ENCODE results near the gene GRHL3. TPM values are rescaled to one million over a fixed set of nuclear protein-coding genes. Genes with fewer than 3 reads are reported as not detected.

GRHL3 gene
- total RNA-seq, 1 experiment from 2014 or later: 2.5 TPM

DNA sequence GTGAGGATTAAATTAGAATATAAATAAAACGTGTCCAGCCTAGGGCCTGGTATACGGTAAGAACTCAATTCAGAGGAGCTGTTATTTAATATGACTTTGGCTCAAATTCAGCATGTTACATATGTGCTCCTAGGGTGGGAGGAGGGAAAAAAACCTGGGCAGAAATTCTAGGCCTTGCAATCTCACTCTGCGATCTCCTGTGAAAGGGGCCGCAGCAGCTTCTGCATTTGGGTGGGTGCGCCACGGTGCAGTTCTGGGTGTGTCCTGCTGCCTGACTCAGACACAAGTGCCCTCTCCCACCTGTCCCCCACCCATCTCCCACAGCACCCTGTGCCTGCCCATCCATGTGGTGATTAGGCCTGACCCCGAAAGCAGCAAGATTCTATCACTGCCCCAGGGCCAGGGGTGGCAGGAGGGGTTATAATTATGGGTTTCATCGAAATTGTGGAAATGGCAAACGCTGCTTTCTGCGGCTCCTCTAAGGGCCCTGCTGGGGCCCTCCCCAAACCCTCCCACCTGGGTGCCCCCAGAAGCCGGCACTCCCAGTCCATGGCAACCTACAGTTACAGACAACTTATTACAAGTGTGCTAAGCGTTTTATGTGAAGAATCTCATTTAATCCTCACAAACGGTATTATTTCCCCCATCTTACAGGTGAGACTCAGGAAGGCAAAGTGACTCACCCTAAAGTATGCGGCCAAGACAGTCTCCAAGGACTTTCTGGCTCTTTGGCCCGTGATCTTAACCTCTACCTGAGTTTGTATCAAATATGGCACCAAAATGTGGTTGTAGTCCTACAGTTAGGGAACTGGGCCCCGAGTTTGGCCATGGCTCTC lies 25.5 kb upstream of the GRHL3 start:
- Mint-ChIP-seq H3K4me1 (peaks cover 36% of the 10 kb centered on the region), H3K9me3 (no peaks in the 10 kb centered on the region), H3K36me3 (no peaks in the 10 kb centered on the region), H3K27me3 (ENCODE audit: low read depth) (peaks cover 12% of the 10 kb centered on the region), H3K4me3 (no peak overlapping the region), H3K27ac (no peak overlapping the region)
- no peak for TF ChIP-seq MYBL2 (CRISPR knock-in tag; IDR thresholded peaks at IDR 0.05)
- TF ChIP-seq NR1H2 (CRISPR knock-in tag; IDR thresholded peaks at IDR 0.05): no peak
- TF ChIP-seq, protein P1, sequence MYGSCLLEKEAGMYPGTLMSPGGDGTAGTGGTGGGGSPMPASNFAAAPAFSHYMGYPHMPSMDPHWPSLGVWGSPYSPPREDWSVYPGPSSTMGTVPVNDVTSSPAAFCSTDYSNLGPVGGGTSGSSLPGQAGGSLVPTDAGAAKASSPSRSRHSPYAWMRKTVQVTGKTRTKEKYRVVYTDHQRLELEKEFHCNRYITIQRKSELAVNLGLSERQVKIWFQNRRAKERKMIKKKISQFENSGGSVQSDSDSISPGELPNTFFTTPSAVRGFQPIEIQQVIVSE (CRISPR knock-in tag; IDR thresholded peaks at IDR 0.05; ENCODE audit: borderline replicate concordance): no peak
- TF ChIP-seq SMAD3 (CRISPR knock-in tag; IDR thresholded peaks at IDR 0.05; ENCODE audit: borderline replicate concordance): no peak
- TF ChIP-seq ZNF317 (CRISPR knock-in tag; IDR thresholded peaks at IDR 0.05; ENCODE audit: borderline replicate concordance, low read depth): no peak
- no peak for TF ChIP-seq CBFB (CRISPR knock-in tag; IDR thresholded peaks at IDR 0.05; ENCODE audit: low read depth)
- no peak for TF ChIP-seq TCF7 (CRISPR knock-in tag; IDR thresholded peaks at IDR 0.05; ENCODE audit: low read depth)
- TF ChIP-seq, protein P2, sequence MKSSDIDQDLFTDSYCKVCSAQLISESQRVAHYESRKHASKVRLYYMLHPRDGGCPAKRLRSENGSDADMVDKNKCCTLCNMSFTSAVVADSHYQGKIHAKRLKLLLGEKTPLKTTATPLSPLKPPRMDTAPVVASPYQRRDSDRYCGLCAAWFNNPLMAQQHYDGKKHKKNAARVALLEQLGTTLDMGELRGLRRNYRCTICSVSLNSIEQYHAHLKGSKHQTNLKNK (CRISPR knock-in tag; IDR thresholded peaks at IDR 0.05): no peak
- TF ChIP-seq NFATC4 (CRISPR knock-in tag; IDR thresholded peaks at IDR 0.05): no peak
- TF ChIP-seq, protein P3, sequence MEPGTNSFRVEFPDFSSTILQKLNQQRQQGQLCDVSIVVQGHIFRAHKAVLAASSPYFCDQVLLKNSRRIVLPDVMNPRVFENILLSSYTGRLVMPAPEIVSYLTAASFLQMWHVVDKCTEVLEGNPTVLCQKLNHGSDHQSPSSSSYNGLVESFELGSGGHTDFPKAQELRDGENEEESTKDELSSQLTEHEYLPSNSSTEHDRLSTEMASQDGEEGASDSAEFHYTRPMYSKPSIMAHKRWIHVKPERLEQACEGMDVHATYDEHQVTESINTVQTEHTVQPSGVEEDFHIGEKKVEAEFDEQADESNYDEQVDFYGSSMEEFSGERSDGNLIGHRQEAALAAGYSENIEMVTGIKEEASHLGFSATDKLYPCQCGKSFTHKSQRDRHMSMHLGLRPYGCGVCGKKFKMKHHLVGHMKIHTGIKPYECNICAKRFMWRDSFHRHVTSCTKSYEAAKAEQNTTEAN (CRISPR knock-in tag; IDR thresholded peaks at IDR 0.05): no peak
- TF ChIP-seq PRDM15 (CRISPR knock-in tag; IDR thresholded peaks at IDR 0.05): no peak
- TF ChIP-seq MLX (CRISPR knock-in tag; IDR thresholded peaks at IDR 0.05): no peak
- TF ChIP-seq ZBTB21 (CRISPR knock-in tag; IDR thresholded peaks at IDR 0.05; ENCODE audit: borderline replicate concordance): no peak
- TF ChIP-seq ZNF671 (CRISPR knock-in tag; IDR thresholded peaks at IDR 0.05): no peak
- ChIA-PET POLR2A (no interaction called here), CTCF (interaction anchor here (1.1 to 2.0 kb wide), 2 partner anchors 15 to 95 kb away, joined by 6 to 8 read pairs; no protein-coding TSS in a partner anchor)
- no peak for DNase-seq (ENCODE audit: low spot score)
- no peak for ATAC-seq

GRCh38 chr1:24294228-24294672 lies 24.9 kb upstream of the GRHL3 start:
- ChIA-PET CTCF (interaction anchor here (0.9 to 2.0 kb wide), 4 partner anchors 14 to 96 kb away, joined by 3 to 8 read pairs (median 5); no protein-coding TSS in a partner anchor), POLR2A (no interaction called here)
- H3K36me3 Mint-ChIP-seq: no peaks in the 10 kb centered on the region
- H3K4me1 Mint-ChIP-seq: peaks cover 36% of the 10 kb centered on the region
- no peak overlapping the region for H3K27ac Mint-ChIP-seq
- H3K9me3 Mint-ChIP-seq: no peaks in the 10 kb centered on the region
- ATAC-seq (no peak), DNase-seq (ENCODE audit: low spot score) (no peak)
- H3K4me3 Mint-ChIP-seq: no peak overlapping the region
- peaks cover 12% of the 10 kb centered on the region for H3K27me3 Mint-ChIP-seq (ENCODE audit: low read depth)
- no peak for TF ChIP-seq PRRX2 (CRISPR knock-in tag; IDR thresholded peaks at IDR 0.05)
- no peak for TF ChIP-seq ATF1 (CRISPR knock-in tag; IDR thresholded peaks at IDR 0.05)
- TF ChIP-seq GABPB1 (CRISPR knock-in tag; IDR thresholded peaks at IDR 0.05): no peak
- no peak for TF ChIP-seq SMAD3 (CRISPR knock-in tag; IDR thresholded peaks at IDR 0.05; ENCODE audit: borderline replicate concordance)
- TF ChIP-seq FOXP1 (CRISPR knock-in tag; IDR thresholded peaks at IDR 0.05; ENCODE audit: borderline replicate concordance): no peak
- TF ChIP-seq AFF4 (CRISPR knock-in tag; IDR thresholded peaks at IDR 0.05; ENCODE audit: borderline replicate concordance): no peak
- TF ChIP-seq TEAD4 (CRISPR knock-in tag; IDR thresholded peaks at IDR 0.05): no peak
